ENCODE data around the gene RNF5. TPM values are rescaled to one million over a fixed set of nuclear protein-coding genes. Genes with fewer than 3 reads are reported as not detected.

Gene RNF5
- polyA plus RNA-seq, 3 donors, result 95.0 to 110 (median 110) TPM

DNA sequence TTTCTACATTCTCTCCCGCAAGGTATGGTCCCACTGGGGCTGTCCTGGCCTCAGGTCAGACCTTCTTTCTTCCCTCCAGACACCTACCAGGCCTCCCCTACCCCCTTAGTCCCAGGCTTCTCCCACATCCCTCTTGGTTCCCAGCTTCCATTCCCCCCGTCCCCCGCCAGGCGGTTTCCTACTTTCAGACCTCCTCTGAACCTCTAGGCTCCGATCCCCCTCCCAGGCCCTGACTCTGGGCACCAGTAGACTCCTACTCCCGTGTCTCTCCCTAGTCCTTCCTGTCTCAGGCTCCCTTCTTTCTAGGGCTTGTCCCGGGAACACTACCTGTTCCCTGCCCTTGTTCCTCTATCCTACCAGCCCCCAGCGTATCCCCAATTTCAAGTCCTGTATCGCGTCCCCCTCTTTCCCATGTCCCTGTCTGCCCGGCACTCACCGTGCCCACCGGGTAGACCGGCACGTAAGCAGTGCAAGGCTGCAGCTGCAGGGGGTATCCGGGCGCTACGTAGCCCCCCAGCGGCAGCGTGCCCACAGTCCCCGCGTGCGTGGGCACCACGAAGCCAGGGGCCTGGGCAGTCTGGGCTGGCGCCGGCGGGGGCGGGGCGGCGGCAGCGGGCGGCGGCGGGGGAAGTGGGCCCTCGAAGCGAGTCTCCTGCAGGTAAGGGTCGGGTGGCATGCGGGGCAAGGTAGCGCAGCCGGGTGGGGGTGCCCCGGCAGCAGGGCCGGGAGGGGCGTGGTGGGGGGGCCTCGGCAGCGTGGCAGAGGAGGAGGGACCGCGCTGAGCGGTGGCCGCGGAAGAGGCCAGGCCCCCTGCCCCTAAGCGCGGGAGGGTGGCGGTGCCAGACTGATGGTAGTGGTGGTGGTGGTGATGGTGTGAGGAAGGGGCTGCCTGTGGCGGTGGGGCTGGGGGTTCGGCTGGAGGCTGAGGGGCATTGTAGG is 28.0 kb upstream of the RNF5 start:
- DNase-seq, result no peak

GRCh38 chr6:32151181-32151862 is 26.9 kb upstream of the RNF5 start:
- no peak for DNase-seq

DNA sequence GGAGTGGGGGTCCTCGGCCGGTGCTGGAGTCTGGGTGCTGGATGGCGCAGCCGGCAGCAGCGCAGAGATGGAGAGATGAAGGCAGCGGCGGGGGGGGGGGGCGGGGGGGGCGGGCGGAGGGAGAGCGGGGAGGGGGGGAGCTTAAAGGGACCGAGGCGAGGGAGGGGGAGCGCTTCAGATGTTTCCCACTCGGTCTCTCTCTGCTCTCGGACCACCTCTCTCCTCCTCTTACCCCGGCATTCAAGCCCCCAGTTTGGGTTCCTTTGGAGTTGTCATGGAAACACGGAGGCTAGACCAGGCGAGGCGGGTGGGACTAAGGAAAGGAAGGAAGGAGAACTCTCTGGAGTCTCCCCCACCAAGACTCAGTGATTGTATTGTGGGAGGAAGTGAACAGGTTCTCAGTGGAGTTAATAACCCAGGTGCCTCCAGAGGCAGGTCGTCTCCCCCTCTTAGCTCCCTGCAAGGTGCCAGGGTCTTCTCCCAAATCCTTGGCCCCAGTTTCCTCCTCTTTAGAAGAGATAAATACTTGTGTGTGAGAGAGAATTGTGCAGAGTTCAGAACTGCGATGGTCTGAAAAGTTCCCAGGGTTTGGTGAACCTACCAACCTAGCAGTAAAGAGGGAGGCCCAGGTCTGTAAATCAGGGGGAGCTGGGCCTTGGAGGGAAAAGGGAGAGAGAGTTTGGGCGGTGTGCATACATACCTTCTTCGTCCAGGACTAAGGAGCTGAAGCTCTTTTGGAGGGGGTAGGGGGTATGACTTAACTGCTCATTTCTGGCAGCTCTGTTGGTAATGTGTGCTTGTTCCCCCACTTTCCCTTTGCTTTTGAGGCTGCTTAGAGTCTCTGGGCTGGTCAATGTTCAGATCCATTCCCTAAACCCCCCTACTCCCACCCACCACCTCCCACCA is 26.1 kb upstream of the RNF5 start, which contains the start of gene PRRT1:
PRRT1 (minus strand) TSS at position 77 of the 906 bp plus-strand sequence. CDS start 112 bp downstream, outside the sequence.
- no peak for DNase-seq

DNA sequence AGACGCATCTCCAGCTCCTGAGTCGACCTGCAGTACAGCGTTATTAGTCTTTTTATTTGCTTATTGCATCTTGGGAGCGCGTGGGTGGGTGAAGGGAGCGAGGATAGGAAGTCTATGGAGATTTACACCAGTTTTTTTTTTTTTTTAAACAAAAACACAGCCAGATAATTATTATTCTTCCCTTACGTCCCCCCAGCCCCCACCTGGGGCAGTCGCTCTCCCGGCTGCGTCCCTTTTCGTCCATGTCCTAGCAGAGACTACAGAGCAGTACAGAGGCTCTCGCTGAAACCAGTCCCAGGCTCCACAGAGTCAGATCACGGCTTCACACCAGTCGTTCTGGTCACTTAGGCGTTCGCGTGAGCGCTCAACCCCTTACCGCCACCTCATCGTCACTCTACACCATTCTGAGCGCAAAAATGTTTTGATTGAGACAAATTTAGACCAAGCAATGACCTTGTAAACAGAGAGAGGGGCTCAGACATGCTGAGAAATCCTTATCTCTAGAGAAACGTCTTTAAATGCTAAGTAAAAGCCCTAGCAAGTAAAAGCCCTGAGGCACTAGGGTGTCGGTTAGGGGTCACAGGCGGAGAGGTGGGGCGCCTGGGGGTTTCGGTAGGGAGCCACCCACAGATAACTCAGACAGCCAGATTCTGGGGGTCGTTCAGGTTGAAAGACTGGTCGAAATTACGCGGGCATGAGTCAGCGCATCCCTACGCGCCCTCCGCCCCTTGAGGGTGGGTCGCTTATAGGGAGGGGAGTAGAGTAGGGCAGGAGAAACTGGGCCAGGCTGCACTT is 25.2 kb upstream of the RNF5 start:
- DNase-seq, result peak; percentile 48

- DNase-seq, result peak; percentile 96
Observed at GRCh38 chr6:32153564-32154513, 24.4 kb upstream of the RNF5 start, which contains the start of gene PPT2. PPT2 (plus strand) TSS chr6:32154141; CDS start chr6:32154595, 454 bp downstream.

DNA sequence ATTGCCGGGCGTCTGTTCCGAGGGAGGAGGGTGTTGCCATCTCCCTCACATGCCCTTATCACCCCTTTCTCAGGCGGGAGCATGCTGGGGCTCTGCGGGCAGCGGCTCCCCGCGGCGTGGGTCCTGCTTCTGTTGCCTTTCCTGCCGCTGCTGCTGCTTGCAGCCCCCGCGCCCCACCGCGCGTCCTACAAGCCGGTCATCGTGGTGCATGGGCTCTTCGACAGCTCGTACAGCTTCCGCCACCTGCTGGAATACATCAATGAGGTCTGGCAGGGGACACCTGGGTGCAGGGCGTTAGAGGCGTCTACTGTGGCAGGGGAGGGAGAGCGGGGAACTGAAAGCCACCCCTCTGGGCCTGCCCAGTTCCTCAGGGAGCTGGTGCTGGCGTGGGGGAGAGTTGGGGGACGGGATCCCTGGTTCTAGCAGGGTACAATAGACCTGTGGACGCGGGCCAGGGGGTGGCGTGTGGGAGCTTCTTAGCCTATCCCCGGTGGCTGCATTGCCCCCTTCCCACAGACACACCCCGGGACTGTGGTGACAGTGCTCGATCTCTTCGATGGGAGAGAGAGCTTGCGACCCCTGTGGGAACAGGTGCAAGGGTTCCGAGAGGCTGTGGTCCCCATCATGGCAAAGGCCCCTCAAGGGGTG is 23.6 kb upstream of the RNF5 start:
- DNase-seq, result peak; percentile 84

- no peak for DNase-seq
Observed at GRCh38 chr6:32156891-32157290, 21.3 kb upstream of the RNF5 start.

DNA sequence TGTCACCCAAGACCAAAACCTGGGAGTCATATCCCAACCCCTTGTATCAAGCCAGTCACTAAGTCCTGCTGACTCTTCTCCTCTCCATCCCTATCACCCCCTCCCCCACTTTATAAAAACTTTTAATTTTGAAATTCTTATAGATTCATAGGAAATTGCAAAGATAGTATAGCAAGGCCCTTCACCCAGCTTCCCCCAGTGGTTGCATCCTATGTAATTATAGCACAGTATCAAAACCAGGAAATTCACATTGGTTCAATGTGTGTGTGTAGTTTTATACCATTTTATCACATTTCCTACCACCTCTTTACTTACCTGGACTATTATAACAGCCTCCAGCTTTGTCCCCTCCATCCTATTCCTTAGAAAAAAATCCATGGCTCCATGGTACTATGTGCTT is 20.2 kb upstream of the RNF5 start:
- DNase-seq, result no peak

DNA sequence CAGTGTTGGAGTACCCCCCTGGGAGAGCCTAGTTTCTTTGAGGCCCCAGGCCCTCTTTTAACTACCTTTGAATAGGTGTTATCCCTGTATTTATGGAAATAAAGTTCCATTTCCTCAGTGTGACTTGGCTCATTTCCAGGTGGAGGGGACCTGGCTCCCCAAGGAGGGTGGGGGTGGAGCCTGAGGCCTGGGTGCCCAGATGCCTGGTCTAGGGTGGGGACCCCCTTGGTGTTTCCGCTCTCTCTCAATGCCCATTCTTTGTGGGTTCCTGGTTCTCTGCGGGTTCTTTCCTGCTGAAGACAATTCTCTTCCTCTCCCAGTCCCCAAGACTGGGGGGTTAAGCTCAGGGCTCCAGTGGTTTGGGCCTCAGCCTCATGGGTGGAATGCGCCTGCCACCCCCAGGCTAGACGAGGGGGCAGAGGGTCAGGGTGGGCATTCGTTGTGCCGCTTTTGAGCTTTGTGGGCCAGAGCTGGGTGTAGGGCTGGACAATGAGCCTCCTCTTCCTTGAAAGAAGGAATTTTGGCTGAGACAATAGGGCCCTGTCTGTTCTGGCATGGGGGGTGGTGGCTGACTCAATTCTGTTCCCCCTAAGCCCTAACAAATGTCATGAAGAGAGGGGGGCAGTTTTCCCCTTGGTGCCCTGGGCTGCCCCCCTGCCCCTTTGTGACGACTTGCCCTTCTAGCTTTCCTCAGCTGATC is 14.5 kb upstream of the RNF5 start:
- no peak for DNase-seq

DNA sequence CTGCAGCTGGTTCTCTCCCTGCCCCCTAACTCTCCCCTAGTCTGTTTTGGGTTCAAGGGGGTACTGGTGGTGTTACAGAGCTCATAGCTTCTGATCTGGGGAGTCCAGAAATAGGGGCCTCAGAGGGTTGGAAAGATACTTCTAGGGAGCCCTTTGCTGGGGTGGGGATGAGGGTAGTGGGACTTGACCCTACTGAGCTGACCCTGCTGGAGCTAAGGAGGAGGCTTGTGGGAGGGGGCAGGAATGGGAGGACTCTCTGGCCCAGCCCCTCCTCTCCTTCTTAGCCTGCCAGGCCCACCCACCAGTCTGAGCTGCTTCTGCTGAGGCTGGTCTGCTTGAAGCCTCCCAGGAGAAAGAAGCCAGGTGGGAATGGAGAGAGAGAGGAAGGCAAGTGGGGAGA is 13.9 kb upstream of the RNF5 start, which contains the start of gene EGFL8:
EGFL8 (plus strand) TSS at position 301 of the 400 bp plus-strand sequence. CDS start 1,571 bp downstream, outside the sequence.
- no peak for DNase-seq

- no peak for DNase-seq
Observed at GRCh38 chr6:32166411-32167061, 11.7 kb upstream of the RNF5 start.

DNA sequence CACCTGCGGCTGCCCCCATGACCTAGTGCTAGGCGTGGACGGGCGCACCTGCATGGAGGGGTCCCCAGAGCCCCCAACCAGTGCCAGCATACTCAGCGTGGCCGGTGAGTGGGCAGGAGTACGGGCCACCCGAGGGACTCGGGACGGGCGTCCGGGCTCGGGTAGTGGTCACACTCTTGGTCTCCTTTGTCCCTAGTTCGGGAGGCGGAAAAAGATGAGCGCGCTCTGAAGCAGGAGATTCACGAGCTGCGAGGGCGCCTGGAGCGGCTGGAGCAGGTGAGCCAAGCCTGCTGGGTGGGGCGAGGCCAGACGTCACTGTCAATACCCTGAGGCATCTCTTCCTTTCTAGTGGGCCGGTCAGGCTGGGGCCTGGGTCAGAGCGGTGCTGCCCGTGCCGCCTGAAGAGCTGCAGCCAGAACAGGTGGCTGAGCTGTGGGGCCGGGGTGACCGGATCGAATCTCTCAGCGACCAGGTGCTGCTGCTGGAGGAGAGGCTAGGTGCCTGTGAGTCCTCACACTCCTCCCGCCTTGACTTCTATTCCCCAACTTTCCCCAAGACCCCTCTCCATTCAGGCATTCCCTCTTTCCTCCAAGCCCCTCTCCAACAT is 10.9 kb upstream of the RNF5 start:
- no peak for DNase-seq

DNA sequence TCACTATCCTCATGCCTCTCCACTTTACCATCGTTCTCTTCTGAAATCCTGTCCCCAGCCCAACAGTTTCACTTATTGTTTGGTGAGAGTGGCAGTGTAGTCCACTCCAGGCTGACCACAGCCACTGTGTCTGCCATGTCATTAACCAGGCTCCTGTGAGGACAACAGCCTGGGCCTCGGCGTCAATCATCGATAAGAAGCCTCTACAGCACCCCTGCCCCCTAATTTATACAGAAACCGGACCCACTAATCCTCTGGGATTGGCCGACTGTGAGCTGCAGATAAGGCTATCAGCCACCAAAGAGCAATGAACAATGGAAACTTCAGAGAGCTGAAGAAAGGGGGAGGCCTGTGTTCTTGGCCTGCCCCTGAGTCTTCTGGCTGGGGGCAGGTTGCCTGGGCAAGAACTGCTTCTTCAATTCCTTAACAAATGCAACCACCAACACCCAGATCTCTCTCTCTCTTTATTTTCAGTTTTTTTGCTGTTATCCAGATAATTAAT is 10.4 kb upstream of the RNF5 start:
- DNase-seq, result no peak

GRCh38 chr6:32168350-32168749 is 9.9 kb upstream of the RNF5 start:
- DNase-seq, result no peak

DNA sequence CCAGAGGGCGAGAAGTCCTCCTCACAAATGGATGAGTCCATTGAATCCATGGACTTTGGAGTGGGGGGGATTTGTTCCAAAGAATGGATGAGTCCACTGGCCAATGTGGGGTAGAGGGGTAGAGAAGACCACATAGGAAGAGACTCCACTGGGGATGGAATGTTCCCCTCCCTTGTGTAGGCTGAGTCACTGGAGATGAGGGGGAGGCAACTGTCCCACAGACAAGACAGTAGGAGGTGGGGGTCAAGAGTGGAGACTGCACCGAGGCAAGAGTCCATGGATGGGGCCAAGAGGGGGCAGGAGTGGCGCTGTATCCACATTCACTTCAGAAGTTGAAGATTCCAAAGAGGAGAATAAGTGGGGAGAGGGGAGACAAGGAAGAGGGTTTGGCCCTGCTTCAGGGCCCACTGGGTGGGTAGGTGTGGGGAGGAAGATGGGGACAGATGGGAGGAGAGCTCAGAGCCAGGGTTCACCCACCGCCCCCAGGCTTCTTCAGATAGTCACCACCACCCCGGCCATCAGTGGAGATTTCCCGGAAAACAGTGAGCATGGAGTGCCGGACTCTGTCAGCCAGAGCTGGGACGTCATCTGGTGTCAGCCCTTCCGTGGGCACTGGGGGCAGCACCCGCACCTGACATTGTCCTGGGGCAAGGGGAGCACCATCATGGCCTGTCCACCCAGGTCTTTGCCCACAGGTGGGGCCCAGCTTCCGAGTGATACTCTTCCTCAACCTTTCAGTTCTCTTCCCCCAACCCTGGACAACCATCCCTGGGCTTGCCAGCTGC is 9.2 kb upstream of the RNF5 start:
- no peak for DNase-seq

- no peak for DNase-seq
Observed at GRCh38 chr6:32170294-32170693, 7.9 kb upstream of the RNF5 start.
